Skeletal muscle tissue (tissue), 4 donors: ENCODE measurements around the gene SELP. TPM values are rescaled to one million over a fixed set of nuclear protein-coding genes. Genes with fewer than 3 reads are reported as not detected.

ENCODE experiments used
- H3K27ac ChIP-seq: one replicate; pipeline ENCODE4 v1.7.0; 2013; ENCODE audit warnings: mild to moderate bottlenecking, low read depth, low read length, inconsistent platforms
- H3K27me3 ChIP-seq, 3 donors: one replicate each; pipeline ENCODE4 v1.7.0; 2013; ENCODE audit warnings: low read length in 3 of 3; ENCODE audit not compliant: control insufficient read depth in 3 of 3, insufficient read depth in 3 of 3
- H3K36me3 ChIP-seq, 3 donors: one replicate each; pipeline ENCODE4 v1.7.0; 2013; ENCODE audit warnings: low read length in 3 of 3; ENCODE audit not compliant: control insufficient read depth in 3 of 3, insufficient read depth in 3 of 3
- H3K4me1 ChIP-seq, 3 donors: one replicate each; pipeline ENCODE4 v1.7.0; 2013; ENCODE audit warnings: low read length in 3 of 3, mild to moderate bottlenecking in 3 of 3; ENCODE audit not compliant: control insufficient read depth in 3 of 3, insufficient read depth in 3 of 3
- H3K4me3 ChIP-seq, 3 donors: one replicate each; pipeline ENCODE4 v1.7.0; 2013; ENCODE audit warnings: low read length in 3 of 3
- H3K9ac ChIP-seq, 3 donors: one replicate each; pipeline ENCODE4 v1.7.0; 2013; ENCODE audit warnings: low read length in 3 of 3, mild to moderate bottlenecking in 3 of 3, moderate library complexity in 2 of 3, low read depth in 1 of 3
- H3K9me3 ChIP-seq, 3 donors: one replicate each; pipeline ENCODE4 v1.7.0; 2013; ENCODE audit warnings: low read length in 3 of 3; ENCODE audit not compliant: control insufficient read depth in 3 of 3
- total RNA-seq: library from RNA; depleted of rRNA; stranded (reverse); fragments of >200 nt; gene quantifications from one replicate; pipeline ENCODE4 v1.2.3, GENCODE V29; 2014
- donor health status: Osteomylitis.

SELP gene
- total RNA-seq, 1 donor from 2014 or later, result 0.52 TPM

DNA sequence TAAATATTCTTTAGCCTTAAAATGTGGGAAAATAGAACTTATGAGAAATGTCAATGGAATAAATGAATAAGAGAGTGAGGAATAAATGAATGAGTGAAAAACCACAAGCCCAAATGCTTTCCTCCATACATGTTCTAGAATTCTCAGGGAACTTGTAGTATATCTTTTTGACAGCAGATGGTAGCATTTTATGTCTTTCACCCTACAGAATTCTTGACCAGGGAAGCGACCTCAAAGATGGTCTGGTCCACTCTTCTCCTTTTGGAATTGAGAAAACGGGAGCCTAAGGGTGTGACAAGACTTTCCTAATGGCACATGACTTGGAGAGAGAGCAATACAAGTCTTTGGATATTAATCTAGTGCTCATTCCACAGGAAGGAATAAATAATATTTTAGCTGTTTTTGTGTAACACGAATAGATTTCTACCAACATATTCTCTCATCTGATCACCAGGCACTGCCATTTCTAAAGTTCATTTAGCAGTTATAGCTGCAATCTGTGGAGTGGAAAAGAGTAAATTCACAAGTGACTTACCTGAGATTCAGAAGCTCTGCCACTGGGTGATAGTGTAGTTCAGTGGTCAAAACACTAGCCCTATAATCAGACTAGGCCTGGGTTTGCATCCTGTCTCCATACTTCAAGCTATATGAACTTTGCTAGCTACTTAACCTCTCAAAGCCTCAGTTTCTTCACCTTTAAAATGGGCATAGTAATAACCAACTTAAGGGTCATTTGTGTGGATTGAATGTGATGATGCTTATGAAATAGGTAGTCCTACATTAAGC is 28.6 kb downstream of the SELP start:
- no peaks in the 10 kb centered on the region for H3K9me3 ChIP-seq
- H3K9ac ChIP-seq, result no peak overlapping the region
- H3K27ac ChIP-seq, result no peak overlapping the region
- H3K4me3 ChIP-seq, result no peak overlapping the region
- peaks cover 0 to 5% (median 0%) of the 10 kb centered on the region in 3 donors for H3K27me3 ChIP-seq
- no peaks in the 10 kb centered on the region for H3K36me3 ChIP-seq
- no peaks in the 10 kb centered on the region for H3K4me1 ChIP-seq

DNA sequence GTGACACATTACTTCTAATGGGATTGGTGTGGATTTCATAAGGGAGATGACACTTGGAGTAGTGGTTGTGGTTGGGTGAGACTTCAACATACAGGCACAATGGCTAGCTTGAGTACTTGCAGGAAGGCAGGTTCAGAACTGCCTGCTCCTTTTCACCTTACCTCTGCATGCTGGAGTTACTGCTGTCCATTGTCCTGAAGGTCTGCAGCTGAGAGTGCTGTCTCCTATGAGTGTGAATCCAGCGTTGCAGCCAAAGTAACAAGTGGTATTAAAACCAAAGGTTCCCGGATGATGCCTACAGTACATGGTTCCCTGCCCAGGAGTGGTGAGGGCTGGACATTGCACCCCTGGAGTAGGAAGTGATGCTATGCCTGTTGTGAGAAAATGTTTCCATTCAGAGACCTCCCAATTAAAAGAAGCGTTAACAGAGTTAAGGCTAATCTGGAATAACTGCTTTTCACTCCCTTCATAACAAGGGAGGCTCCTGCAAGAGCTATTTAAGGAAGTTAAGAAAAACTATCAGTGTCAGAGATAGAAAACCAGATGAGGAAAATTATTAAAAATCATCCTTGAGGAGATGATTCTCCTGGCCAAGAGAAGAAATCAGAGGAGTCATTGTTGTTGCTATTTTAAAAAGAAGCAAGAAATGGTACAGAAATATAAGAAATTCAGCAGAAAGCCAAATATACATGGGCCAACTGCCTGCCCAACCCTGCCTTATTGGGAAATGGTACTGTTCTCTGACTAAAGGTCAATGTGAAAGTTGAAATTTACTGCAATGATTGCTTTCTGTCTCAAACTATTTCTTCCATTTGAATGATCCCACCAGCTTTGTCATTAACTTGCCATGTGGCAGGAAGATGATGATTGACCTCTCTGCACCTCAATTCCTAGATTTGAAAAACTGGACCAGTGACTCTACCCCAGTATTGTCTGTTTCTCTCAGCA is 33.9 kb downstream of the SELP start:
- Histone ChIP-seq H3K36me3 (no peaks in the 10 kb centered on the region), H3K27ac (no peak overlapping the region), H3K9ac (no peak overlapping the region)

DNA sequence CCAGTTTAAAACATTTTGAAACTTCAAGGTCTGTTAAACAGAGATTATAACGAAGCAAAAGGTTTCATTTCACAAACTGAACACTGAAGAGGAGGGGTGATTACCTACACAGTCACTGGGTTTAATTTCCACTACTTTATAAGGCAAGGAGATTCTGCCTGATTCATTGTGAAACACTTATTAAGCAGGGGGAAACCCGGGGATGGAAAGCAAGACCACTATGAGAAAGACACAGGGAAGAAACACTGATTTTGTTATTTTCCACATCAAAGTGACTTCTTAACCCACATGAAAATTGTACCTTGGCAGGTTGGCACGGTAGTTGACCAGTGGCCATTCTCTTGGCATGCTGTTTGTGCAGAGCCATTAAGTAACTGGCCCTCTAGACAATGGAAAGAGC is 35.5 kb downstream of the SELP start:
- Histone ChIP-seq H3K4me1 (no peaks in the 10 kb centered on the region), H3K9ac (no peak overlapping the region), H3K27me3 (no peaks in the 10 kb centered on the region), H3K36me3 (no peaks in the 10 kb centered on the region), H3K27ac (no peak overlapping the region), H3K4me3 (no peak overlapping the region), H3K9me3 (no peaks in the 10 kb centered on the region)

More for the DNA sequence above, 33.9 kb downstream of the SELP start:
- Histone ChIP-seq H3K4me1 (no peaks in the 10 kb centered on the region), H3K4me3 (no peak overlapping the region), H3K9me3 (no peaks in the 10 kb centered on the region), H3K27me3 (no peaks in the 10 kb centered on the region)

DNA sequence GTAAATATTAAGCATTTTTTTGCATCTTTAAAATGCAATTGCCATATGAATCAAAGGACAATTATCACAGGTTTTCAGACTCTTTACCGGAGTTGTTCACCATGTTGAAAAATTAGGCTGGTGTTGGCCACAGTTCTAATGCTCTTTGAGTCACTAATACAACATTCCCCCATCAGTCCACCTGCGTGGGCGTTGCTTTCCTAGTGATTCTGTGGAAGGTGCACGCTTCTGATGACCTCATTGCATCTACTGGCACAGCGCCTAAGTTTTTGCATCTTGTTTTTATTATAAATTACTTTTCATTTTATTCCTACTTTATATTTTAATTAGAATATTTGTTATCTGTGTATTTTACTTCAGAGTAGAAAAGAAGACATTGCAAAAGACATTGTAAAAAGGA is 39.0 kb downstream of the SELP start:
- Histone ChIP-seq H3K27ac (no peak overlapping the region), H3K9ac (no peak overlapping the region), H3K27me3 (peaks cover 0 to 5% (median 2%) of the 10 kb centered on the region in 3 donors), H3K36me3 (no peaks in the 10 kb centered on the region), H3K4me3 (no peak overlapping the region), H3K9me3 (no peaks in the 10 kb centered on the region), H3K4me1 (peaks cover 4 to 8% (median 5%) of the 10 kb centered on the region in 3 donors)

DNA sequence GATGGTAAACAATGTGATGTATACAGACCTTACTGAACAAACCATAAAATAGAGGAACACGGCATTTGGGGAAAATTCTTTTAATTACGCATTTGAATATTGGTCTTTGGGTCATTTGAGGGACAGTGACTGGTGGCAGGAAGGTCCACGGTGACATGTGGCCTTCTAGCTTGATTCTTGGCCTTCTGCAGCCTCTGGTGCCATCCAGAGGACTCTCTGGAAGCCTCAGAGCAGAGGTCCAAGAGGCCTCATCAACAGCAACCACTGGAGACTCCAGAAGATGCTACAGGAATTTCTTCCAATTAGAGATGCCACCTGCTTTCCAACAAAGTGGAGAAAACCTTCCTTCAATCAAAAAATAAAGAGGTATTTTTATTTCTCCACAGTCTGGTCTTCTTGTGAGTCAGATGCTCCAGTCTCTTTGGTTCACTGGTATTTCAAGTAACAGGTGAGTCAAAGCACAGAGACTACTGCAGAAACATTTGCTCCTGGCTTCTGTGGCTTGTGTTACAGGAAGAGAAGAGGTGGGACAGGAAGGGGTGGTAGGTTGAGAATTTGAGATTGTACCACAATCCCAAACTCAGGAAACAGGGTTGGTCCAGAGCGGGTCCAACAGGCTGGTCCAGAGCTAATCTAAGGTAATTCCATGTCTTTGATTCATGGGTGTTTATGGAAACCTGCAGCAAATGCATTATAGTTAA is 41.0 kb downstream of the SELP start:
- no peak overlapping the region for H3K4me3 ChIP-seq
- H3K27ac ChIP-seq, result no peak overlapping the region
- peaks cover 4 to 8% (median 5%) of the 10 kb centered on the region in 3 donors for H3K4me1 ChIP-seq
- H3K9ac ChIP-seq, result no peak overlapping the region
- peaks cover 0 to 8% (median 2%) of the 10 kb centered on the region in 3 donors for H3K27me3 ChIP-seq
- H3K9me3 ChIP-seq, result no peaks in the 10 kb centered on the region
- no peaks in the 10 kb centered on the region for H3K36me3 ChIP-seq

DNA sequence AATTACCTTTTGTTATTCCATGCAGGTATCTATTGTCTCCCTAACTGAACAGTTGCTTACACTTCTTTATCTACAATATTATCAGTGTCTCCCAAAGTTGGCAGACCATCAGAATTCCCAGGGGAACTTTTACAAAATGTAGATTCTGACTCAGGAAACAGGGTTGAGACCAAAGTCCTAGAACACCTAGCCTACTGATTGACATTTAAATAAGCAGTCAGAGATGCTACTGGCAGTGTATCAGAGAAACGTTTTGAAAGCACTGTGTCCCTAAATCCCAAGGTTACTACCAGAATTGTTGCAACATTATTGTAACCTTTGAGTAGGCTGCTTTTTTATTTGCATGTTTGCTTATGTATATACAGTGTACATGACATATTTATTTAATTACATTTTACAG is 41.8 kb downstream of the SELP start:
- no peak overlapping the region for H3K27ac ChIP-seq
- H3K36me3 ChIP-seq, result no peaks in the 10 kb centered on the region
- H3K27me3 ChIP-seq, result peaks cover 0 to 8% (median 2%) of the 10 kb centered on the region in 3 donors
- H3K4me1 ChIP-seq, result peaks cover 4 to 8% (median 5%) of the 10 kb centered on the region in 3 donors
- no peaks in the 10 kb centered on the region for H3K9me3 ChIP-seq
- H3K9ac ChIP-seq, result no peak overlapping the region
- H3K4me3 ChIP-seq, result no peak overlapping the region

DNA sequence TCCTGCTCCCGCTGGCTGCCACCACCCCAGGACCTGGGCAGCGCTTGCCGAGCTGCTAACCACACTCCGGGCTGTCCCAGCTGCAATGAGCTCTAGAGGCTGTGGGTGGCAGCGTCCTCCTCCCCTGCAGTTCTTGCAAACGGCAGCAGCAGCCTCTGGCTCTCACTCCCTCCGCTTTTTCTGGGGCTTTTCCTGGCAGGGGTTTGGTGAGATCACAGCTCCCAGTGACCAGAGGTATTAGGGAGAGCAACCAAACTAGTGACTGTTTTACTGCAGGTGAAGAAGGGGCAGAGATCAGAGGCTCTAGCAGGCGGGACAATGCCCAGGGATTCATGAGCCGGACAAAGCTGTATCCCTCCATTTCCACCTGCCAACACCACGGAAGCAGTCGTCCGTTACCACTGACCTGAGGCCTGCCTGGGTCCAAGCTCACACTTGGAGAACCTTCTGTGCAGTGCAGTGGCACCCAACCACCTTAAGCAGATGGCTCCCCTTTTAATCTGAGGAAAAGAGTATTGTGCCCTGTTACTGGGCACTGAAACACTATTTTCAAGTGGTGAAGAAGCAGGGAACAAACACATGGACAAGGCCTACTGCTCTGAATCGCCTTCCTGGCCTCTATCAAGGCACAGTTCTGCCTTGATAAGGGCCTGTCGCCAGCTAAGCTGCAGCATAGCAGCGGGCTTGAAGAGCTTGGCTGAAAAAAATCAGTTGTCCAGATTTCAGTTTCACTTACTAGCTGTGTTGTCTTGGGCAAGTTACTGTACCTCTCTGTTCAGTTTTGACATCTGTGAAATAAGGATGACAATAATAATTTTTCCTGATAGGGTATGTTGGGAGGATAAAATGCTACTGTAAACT is 43.3 kb downstream of the SELP start, which contains the start of gene F5:
F5 (minus strand) TSS at position 87 of the 861 bp plus-strand sequence. CDS start 95 bp downstream, outside the sequence.
- H3K36me3 ChIP-seq, result no peaks in the 10 kb centered on the region
- H3K4me3 ChIP-seq, result peak within 1 kb of the TSS; percentile 42 to 61 (median 43)
- peak within 1 kb of the TSS in 2 of 3 donors; percentile 47 to 72 for H3K9ac ChIP-seq
- H3K27me3 ChIP-seq, result peaks cover 0 to 8% (median 2%) of the 10 kb centered on the region in 3 donors
- no peak within 1 kb of the TSS for H3K27ac ChIP-seq
- no peaks in the 10 kb centered on the region for H3K9me3 ChIP-seq
- H3K4me1 ChIP-seq, result peaks cover 4 to 8% (median 5%) of the 10 kb centered on the region in 3 donors

DNA sequence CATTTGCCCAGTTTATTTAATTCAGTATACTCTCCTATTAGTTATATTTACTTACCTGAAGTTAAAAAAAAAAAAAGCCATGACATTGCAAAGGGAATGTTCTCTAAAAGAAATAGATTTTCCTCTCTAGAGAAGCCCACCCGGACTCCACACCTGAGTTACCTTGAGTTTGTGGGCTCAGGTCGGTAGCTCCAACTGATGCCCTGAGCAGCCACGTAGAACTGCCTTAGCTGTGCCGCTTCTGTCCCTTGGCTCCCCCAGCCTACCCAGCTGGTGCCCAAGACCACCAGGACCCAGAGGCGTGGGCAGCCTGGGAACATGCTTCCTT is 43.9 kb downstream of the SELP start:
- H3K36me3 ChIP-seq, result no peaks in the 10 kb centered on the region
- peaks cover 0 to 8% (median 2%) of the 10 kb centered on the region in 3 donors for H3K27me3 ChIP-seq
- H3K4me3 ChIP-seq, result peak overlapping the region; percentile 42 to 61 (median 43)
- H3K9me3 ChIP-seq, result no peaks in the 10 kb centered on the region
- H3K9ac ChIP-seq, result peak overlapping the region in 2 of 3 donors; percentile 47 to 72
- peaks cover 4 to 8% (median 5%) of the 10 kb centered on the region in 3 donors for H3K4me1 ChIP-seq
- no peak overlapping the region for H3K27ac ChIP-seq

DNA sequence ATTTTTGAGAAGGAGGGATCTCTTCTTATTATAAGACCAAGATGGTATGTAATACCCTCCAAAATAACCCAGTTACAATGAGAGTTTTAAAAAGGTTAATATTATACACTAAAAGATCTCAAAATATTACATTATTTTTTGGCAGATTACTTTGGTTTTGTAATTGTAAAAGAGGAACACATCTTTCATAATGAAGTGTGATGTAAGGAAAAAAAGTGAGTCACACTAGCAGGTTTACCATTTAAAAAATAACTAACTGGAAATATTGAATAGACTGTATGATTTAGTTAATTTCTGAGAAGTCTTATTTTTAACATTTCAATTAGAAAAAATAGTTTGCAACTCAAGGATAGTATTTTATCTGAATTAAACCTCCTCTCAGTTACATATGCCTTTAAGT is 44.7 kb downstream of the SELP start:
- Histone ChIP-seq H3K4me3 (no peak overlapping the region), H3K36me3 (no peaks in the 10 kb centered on the region), H3K27ac (no peak overlapping the region), H3K27me3 (peaks cover 0 to 8% (median 2%) of the 10 kb centered on the region in 3 donors), H3K9ac (no peak overlapping the region), H3K4me1 (peaks cover 4 to 8% (median 5%) of the 10 kb centered on the region in 3 donors), H3K9me3 (no peaks in the 10 kb centered on the region)
